SK-N-SH treated with all-trans-retinoic acid at 6 μM for 48 hours (cell line): ENCODE data around the gene PLBD2.

Experiments used
- ATAC-seq: fragments of 200-7000 bp; cut with Tn5 transposase; 3 replicates; pipeline ENCODE4 v1.9.1; 2020; ENCODE audit warnings: mild to moderate bottlenecking, moderate library complexity
- BACH2 ChIP-seq: fragments of 250-450 bp; sonication (Bioruptor Pico); IDR thresholded peaks from 2 replicates; pipeline ENCODE4 v1.9.0; 2021; ENCODE audit warnings: mild to moderate bottlenecking, borderline replicate concordance
- CSDC2 ChIP-seq: fragments of 250-450 bp; sonication (Bioruptor Pico); IDR thresholded peaks from 2 replicates; pipeline ENCODE4 v1.5.0; 2020; ENCODE audit warnings: mild to moderate bottlenecking, moderate library complexity
- CSRNP3 ChIP-seq: fragments of 250-450 bp; sonication (Bioruptor Pico); IDR thresholded peaks from 2 replicates; pipeline ENCODE4 v1.5.1; 2021; ENCODE audit warnings: mild to moderate bottlenecking, moderate library complexity
- GLIS3 ChIP-seq: fragments of 250-450 bp; sonication (Bioruptor Pico); IDR thresholded peaks from 2 replicates; pipeline ENCODE4 v1.5.0; 2020; ENCODE audit warnings: mild to moderate bottlenecking, moderate library complexity
- ISL1 ChIP-seq: fragments of 250-450 bp; sonication (Bioruptor Pico); IDR thresholded peaks from 2 replicates; pipeline ENCODE4 v2.1.2; 2022; ENCODE audit warnings: mild to moderate bottlenecking, moderate library complexity
- OSR1 ChIP-seq: fragments of 250-450 bp; sonication (Bioruptor Pico); IDR thresholded peaks from 2 replicates; pipeline ENCODE4 v1.8.0; 2022; ENCODE audit warnings: moderate library complexity, mild to moderate bottlenecking, inconsistent platforms
- PPARA ChIP-seq: fragments of 250-450 bp; sonication (Bioruptor Pico); IDR thresholded peaks from 2 replicates; pipeline ENCODE4 v1.5.0; 2020; ENCODE audit warnings: mild to moderate bottlenecking, borderline replicate concordance
- RARB ChIP-seq: fragments of 250-450 bp; sonication (Bioruptor Pico); IDR thresholded peaks from 2 replicates; pipeline ENCODE4 v1.8.0; 2021; ENCODE audit warnings: mild to moderate bottlenecking, moderate library complexity
- SNAI2 ChIP-seq: fragments of 250-450 bp; sonication (Bioruptor Pico); IDR thresholded peaks from 2 replicates; pipeline ENCODE4 v1.5.0; 2020; ENCODE audit warnings: mild to moderate bottlenecking, moderate library complexity
- TCF4 ChIP-seq: fragments of 250-450 bp; sonication (Bioruptor Pico); IDR thresholded peaks from 2 replicates; pipeline ENCODE4 v1.8.0; 2021; ENCODE audit warnings: mild to moderate bottlenecking, moderate library complexity, borderline replicate concordance
- TOX ChIP-seq: fragments of 250-450 bp; sonication (Bioruptor Pico); IDR thresholded peaks from 2 replicates; pipeline ENCODE4 v1.8.0; 2021; ENCODE audit warnings: mild to moderate bottlenecking, moderate library complexity, borderline replicate concordance
- ZC3H10 ChIP-seq: fragments of 250-450 bp; sonication (Bioruptor Pico); IDR thresholded peaks from 2 replicates; pipeline ENCODE4 v1.5.1; 2021; ENCODE audit warnings: mild to moderate bottlenecking, moderate library complexity
- ZFP3 ChIP-seq: fragments of 250-450 bp; sonication (Bioruptor Pico); IDR thresholded peaks from 2 replicates; pipeline ENCODE4 v1.5.0; 2020; ENCODE audit warnings: mild to moderate bottlenecking, moderate library complexity
- ZFP30 ChIP-seq: fragments of 450-650 bp; formaldehyde crosslinking; IDR thresholded peaks from 2 replicates; pipeline ENCODE4 v1.5.0; 2022; ENCODE audit warnings: mild to moderate bottlenecking, moderate library complexity
- ZNF565 ChIP-seq: fragments of 450-650 bp; formaldehyde crosslinking; conservative IDR thresholded peaks from 2 replicates; pipeline ENCODE4 v1.5.0; 2020; ENCODE audit warnings: low read depth, mild to moderate bottlenecking, moderate library complexity
- ZNF70 ChIP-seq: fragments of 450-650 bp; formaldehyde crosslinking; IDR thresholded peaks from 2 replicates; pipeline ENCODE4 v1.5.0; 2020; ENCODE audit warnings: mild to moderate bottlenecking, moderate library complexity
- TF ChIP-seq, protein P1 (sequence below): fragments of 250-450 bp; sonication (Bioruptor Pico); IDR thresholded peaks from 2 replicates; pipeline ENCODE4 v1.5.0; 2020; ENCODE audit warnings: mild to moderate bottlenecking, moderate library complexity
- TF ChIP-seq, protein P2 (sequence below): fragments of 250-450 bp; sonication (Bioruptor Pico); IDR thresholded peaks from 2 replicates; pipeline ENCODE4 v1.5.1; 2020; ENCODE audit warnings: low read depth, mild to moderate bottlenecking, moderate library complexity
- TF ChIP-seq, protein P3 (sequence below): fragments of 250-450 bp; sonication (Bioruptor Pico); IDR thresholded peaks from 2 replicates; pipeline ENCODE4 v1.8.0; 2021; ENCODE audit warnings: low read depth, mild to moderate bottlenecking, moderate library complexity, borderline replicate concordance

Gene PLBD2

GRCh38 chr12:113385282-113385882 lies 27.0 kb downstream of the PLBD2 start:
- ATAC-seq: no peak
- no peak for TF ChIP-seq ZFP3 (CRISPR knock-in tag)
- no peak for TF ChIP-seq BACH2 (CRISPR knock-in tag)
- no peak for TF ChIP-seq TOX (CRISPR knock-in tag)
- TF ChIP-seq, protein P1, sequence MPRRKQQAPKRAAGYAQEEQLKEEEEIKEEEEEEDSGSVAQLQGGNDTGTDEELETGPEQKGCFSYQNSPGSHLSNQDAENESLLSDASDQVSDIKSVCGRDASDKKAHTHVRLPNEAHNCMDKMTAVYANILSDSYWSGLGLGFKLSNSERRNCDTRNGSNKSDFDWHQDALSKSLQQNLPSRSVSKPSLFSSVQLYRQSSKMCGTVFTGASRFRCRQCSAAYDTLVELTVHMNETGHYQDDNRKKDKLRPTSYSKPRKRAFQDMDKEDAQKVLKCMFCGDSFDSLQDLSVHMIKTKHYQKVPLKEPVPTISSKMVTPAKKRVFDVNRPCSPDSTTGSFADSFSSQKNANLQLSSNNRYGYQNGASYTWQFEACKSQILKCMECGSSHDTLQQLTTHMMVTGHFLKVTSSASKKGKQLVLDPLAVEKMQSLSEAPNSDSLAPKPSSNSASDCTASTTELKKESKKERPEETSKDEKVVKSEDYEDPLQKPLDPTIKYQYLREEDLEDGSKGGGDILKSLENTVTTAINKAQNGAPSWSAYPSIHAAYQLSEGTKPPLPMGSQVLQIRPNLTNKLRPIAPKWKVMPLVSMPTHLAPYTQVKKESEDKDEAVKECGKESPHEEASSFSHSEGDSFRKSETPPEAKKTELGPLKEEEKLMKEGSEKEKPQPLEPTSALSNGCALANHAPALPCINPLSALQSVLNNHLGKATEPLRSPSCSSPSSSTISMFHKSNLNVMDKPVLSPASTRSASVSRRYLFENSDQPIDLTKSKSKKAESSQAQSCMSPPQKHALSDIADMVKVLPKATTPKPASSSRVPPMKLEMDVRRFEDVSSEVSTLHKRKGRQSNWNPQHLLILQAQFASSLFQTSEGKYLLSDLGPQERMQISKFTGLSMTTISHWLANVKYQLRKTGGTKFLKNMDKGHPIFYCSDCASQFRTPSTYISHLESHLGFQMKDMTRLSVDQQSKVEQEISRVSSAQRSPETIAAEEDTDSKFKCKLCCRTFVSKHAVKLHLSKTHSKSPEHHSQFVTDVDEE (CRISPR knock-in tag): no peak

- no peak for ATAC-seq
- TF ChIP-seq CSRNP3 (CRISPR knock-in tag) (no peak), PPARA (CRISPR knock-in tag) (no peak), OSR1 (no peak), SNAI2 (no peak), GLIS3 (CRISPR knock-in tag) (no peak), RARB (no peak), ZFP30 (CRISPR knock-in tag) (no peak)
- TF ChIP-seq, protein P1 (CRISPR knock-in tag): no peak
Measured at GRCh38 chr12:113386866-113387566, 28.6 kb downstream of the PLBD2 start.

- TF ChIP-seq ZFP30 (CRISPR knock-in tag): no peak
- TF ChIP-seq TCF4: no peak
- no peak for TF ChIP-seq CSDC2
- no peak for TF ChIP-seq ZNF565 (CRISPR knock-in tag)
- TF ChIP-seq ZNF70 (CRISPR knock-in tag): no peak
- TF ChIP-seq TOX (CRISPR knock-in tag): no peak
- TF ChIP-seq ZFP3 (CRISPR knock-in tag): no peak
- no peak for TF ChIP-seq PPARA (CRISPR knock-in tag)
- TF ChIP-seq, protein P1 (CRISPR knock-in tag): no peak
- no peak for ATAC-seq
Measured at GRCh38 chr12:113387631-113388030, 29.2 kb downstream of the PLBD2 start.

DNA sequence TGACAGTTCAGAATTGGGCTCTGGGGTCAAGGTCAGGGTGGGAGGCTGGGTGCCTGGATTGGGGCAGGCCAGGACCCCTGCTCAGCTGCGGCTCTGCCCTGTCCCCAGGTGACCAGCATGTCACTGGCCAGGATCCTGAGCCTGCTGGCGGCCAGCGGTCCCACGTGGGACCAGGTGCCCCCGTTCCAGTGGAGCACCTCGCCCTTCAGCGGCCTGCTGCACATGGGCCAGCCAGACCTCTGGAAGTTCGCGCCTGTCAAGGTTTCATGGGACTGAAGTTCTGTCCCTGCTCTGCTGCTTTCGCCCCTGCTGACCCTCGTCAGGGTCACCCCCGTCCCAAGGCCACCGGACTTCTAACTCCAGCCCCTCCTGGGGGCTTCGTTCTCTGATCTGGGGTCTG lies 30.0 kb downstream of the PLBD2 start:
- no peak for ATAC-seq
- TF ChIP-seq GLIS3 (CRISPR knock-in tag) (no peak), TOX (CRISPR knock-in tag) (no peak), CSDC2 (no peak), ZFP3 (CRISPR knock-in tag) (no peak), ZNF70 (CRISPR knock-in tag) (no peak), ZC3H10 (CRISPR knock-in tag) (no peak), RARB (no peak), ISL1 (no peak), ZNF565 (CRISPR knock-in tag) (no peak), CSRNP3 (CRISPR knock-in tag) (no peak), OSR1 (no peak)
- TF ChIP-seq, protein P2, sequence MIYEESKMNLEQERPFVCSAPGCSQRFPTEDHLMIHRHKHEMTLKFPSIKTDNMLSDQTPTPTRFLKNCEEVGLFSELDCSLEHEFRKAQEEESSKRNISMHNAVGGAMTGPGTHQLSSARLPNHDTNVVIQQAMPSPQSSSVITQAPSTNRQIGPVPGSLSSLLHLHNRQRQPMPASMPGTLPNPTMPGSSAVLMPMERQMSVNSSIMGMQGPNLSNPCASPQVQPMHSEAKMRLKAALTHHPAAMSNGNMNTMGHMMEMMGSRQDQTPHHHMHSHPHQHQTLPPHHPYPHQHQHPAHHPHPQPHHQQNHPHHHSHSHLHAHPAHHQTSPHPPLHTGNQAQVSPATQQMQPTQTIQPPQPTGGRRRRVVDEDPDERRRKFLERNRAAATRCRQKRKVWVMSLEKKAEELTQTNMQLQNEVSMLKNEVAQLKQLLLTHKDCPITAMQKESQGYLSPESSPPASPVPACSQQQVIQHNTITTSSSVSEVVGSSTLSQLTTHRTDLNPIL: no peak
- TF ChIP-seq, protein P3, sequence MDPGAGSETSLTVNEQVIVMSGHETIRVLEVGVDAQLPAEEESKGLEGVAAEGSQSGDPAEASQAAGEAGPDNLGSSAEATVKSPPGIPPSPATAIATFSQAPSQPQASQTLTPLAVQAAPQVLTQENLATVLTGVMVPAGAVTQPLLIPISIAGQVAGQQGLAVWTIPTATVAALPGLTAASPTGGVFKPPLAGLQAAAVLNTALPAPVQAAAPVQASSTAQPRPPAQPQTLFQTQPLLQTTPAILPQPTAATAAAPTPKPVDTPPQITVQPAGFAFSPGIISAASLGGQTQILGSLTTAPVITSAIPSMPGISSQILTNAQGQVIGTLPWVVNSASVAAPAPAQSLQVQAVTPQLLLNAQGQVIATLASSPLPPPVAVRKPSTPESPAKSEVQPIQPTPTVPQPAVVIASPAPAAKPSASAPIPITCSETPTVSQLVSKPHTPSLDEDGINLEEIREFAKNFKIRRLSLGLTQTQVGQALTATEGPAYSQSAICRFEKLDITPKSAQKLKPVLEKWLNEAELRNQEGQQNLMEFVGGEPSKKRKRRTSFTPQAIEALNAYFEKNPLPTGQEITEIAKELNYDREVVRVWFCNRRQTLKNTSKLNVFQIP (CRISPR knock-in tag): no peak
